AG09309 (cell line): ENCODE measurements around the gene ANGPTL4.

ENCODE experiments used
- DNase-seq: peaks from one replicate; pipeline ENCODE4 v3.0.0-alpha.2; 2010; ENCODE audit warnings: low read depth
- H3K4me3 ChIP-seq: 2 replicates; pipeline ENCODE4 v1.5.1; 2011; ENCODE audit warnings: mild to moderate bottlenecking, low read depth, low read length, moderate library complexity; ENCODE audit not compliant: control insufficient read depth
- CTCF ChIP-seq: IDR thresholded peaks from 2 replicates; pipeline ENCODE4 v1.5.1; 2011; ENCODE audit warnings: mild to moderate bottlenecking, low read depth, low read length, inconsistent platforms; ENCODE audit not compliant: insufficient read depth, control insufficient read depth; ENCODE audit errors: missing control alignments

The ANGPTL4 gene

GRCh38 chr19:8329996-8330395, 34.0 kb upstream of the ANGPTL4 start:
- TF ChIP-seq CTCF: no peak
- no peak for DNase-seq

GRCh38 chr19:8331263-8331845, 32.6 kb upstream of the ANGPTL4 start:
- DNase-seq: no peak
- H3K4me3 ChIP-seq: no peak overlapping the region
- TF ChIP-seq CTCF: no peak

More at GRCh38 chr19:8329996-8330395, 34.0 kb upstream of the ANGPTL4 start:
- no peak overlapping the region for H3K4me3 ChIP-seq

GRCh38 chr19:8332976-8333766, 30.8 kb upstream of the ANGPTL4 start:
- DNase-seq: no peak
- no peak overlapping the region for H3K4me3 ChIP-seq
- TF ChIP-seq CTCF: no peak

GRCh38 chr19:8333767-8334457, 30.0 kb upstream of the ANGPTL4 start:
- no peak for TF ChIP-seq CTCF
- DNase-seq: no peak
- no peak overlapping the region for H3K4me3 ChIP-seq

- TF ChIP-seq CTCF: no peak
- H3K4me3 ChIP-seq: no peak overlapping the region; the same call in 1 of the 2 replicates
- DNase-seq: no peak
Observed at GRCh38 chr19:8334458-8335342, 29.3 kb upstream of the ANGPTL4 start.

- TF ChIP-seq CTCF: no peak
- H3K4me3 ChIP-seq: no peak overlapping the region
- DNase-seq: no peak
Observed at GRCh38 chr19:8335343-8336071, 28.4 kb upstream of the ANGPTL4 start.
